SK-N-SH (cell line): Measurements from ENCODE around the gene CEP170B. TPM values are rescaled to one million over a fixed set of nuclear protein-coding genes. Genes with fewer than 3 reads are reported as not detected.

Experiments
- CTCF ChIA-PET: fragments of 300-600, 350-600 bp; formaldehyde crosslinking; extraction: SDS; loops from one replicate; lab custom pipeline; 2021; lab: Yijun Ruan, JAX
- POLR2A ChIA-PET: fragments of 350-600 bp; sonication (Branson Sonifier 250); formaldehyde crosslinking; extraction: SDS; loops from one replicate; lab custom pipeline; 2020; ENCODE audit warnings: antibody characterized with exemption, inconsistent platforms; lab: Yijun Ruan, JAX
- DNase-seq: peaks from one replicate; pipeline ENCODE4 v3.0.0; 2012
- H2AFZ ChIP-seq: fragments of 200-600 bp; sonication (generic); 2 replicates; pipeline ENCODE4 v1.8.1; 2016; ENCODE audit warnings: antibody characterized with exemption, mild to moderate bottlenecking, low read depth
- H3F3A ChIP-seq: fragments of 200-600 bp; sonication (generic); replicated peaks from 2 replicates; pipeline ENCODE3; 2016; ENCODE audit warnings: antibody characterized with exemption, mild to moderate bottlenecking; ENCODE audit not compliant: insufficient read depth
- H3K27ac ChIP-seq, 2 experiments: fragments of 200-500 bp in 1 of 2; fragments of 200-600 bp in 1 of 2; sonication (Bioruptor generic) in 1 of 2; sonication (generic), shearing (Covaris generic) in 1 of 2; 2 replicates each; pipeline versions ENCODE4 v1.5.1 to v1.6.1; 2014 to 2016; ENCODE audit warnings: low read depth in 2 of 2, inconsistent platforms in 1 of 2, low read length in 1 of 2, mild to moderate bottlenecking in 1 of 2, mixed read lengths in 1 of 2
- H3K27me3 ChIP-seq: fragments of 200-600 bp; sonication (generic), shearing (Covaris generic); 2 replicates; pipeline ENCODE4 v1.6.1; 2016; ENCODE audit warnings: mixed run types; ENCODE audit not compliant: insufficient read depth
- H3K36me3 ChIP-seq, 2 experiments: fragments of 200-500 bp in 1 of 2; fragments of 200-600 bp in 1 of 2; sonication (Bioruptor generic) in 1 of 2; sonication (generic) in 1 of 2; replicated peaks in 1 of 2; 2 replicates each; pipeline versions ENCODE3 to v1.5.1; 2014 to 2016; ENCODE audit warnings: low read length in 1 of 2, mild to moderate bottlenecking in 1 of 2; ENCODE audit not compliant: insufficient read depth in 2 of 2, control insufficient read depth in 1 of 2
- H3K4me1 ChIP-seq, 2 experiments: fragments of 200-500 bp in 1 of 2; fragments of 200-600 bp in 1 of 2; sonication (Bioruptor generic) in 1 of 2; sonication (generic), shearing (Covaris generic) in 1 of 2; 2 replicates each; pipeline versions ENCODE4 v1.5.1 to v1.6.1; 2014 to 2016; ENCODE audit warnings: low read depth in 1 of 2, low read length in 1 of 2, mixed run types in 1 of 2; ENCODE audit not compliant: insufficient read depth in 2 of 2, control insufficient read depth in 1 of 2
- H3K4me2 ChIP-seq: fragments of 200-600 bp; sonication (generic), shearing (Covaris generic); 2 replicates; pipeline ENCODE4 v1.6.1; 2017; ENCODE audit warnings: mixed run types
- H3K4me3 ChIP-seq, 2 experiments: fragments of 200-500 bp in 1 of 2; fragments of 200-600 bp in 1 of 2; sonication (Bioruptor generic) in 1 of 2; sonication (generic), shearing (Covaris generic) in 1 of 2; 2 replicates each; pipeline versions ENCODE4 v1.5.1 to v1.8.1; 2014 to 2016; ENCODE audit warnings: low read depth in 2 of 2, inconsistent platforms in 1 of 2, low read length in 1 of 2, mild to moderate bottlenecking in 1 of 2, mixed read lengths in 1 of 2, moderate library complexity in 1 of 2
- H3K79me2 ChIP-seq: fragments of 200-600 bp; sonication (generic); 2 replicates; pipeline ENCODE4 v1.8.1; 2017; ENCODE audit warnings: mild to moderate bottlenecking; ENCODE audit not compliant: insufficient read depth
- H3K9ac ChIP-seq: fragments of 200-600 bp; sonication (generic); 2 replicates; pipeline ENCODE4 v1.6.1; 2017; ENCODE audit warnings: mixed run types
- H3K9me2 ChIP-seq: fragments of 200-600 bp; sonication (generic); 2 replicates; pipeline ENCODE4 v1.6.1; 2017; ENCODE audit warnings: mixed run types
- H3K9me3 ChIP-seq: fragments of 200-600 bp; sonication (generic); 2 replicates; pipeline ENCODE4 v1.6.1; 2017; ENCODE audit warnings: mixed run types, mild to moderate bottlenecking, moderate library complexity
- H4K20me1 ChIP-seq: fragments of 200-600 bp; sonication (generic); 2 replicates; pipeline ENCODE4 v1.6.1; 2017; ENCODE audit warnings: mild to moderate bottlenecking, mixed run types; ENCODE audit not compliant: insufficient read depth
- CHD2 ChIP-seq: fragments of 150-350 bp; IDR thresholded peaks from 2 replicates; pipeline ENCODE4 v1.6.1; 2018; ENCODE audit warnings: low read length; ENCODE audit not compliant: partially characterized antibody
- ELF1 ChIP-seq: IDR thresholded peaks from 2 replicates; pipeline ENCODE4 v1.4.0; 2012
- EZH2phosphoT487 ChIP-seq: fragments of 200-600 bp; sonication (generic); IDR thresholded peaks from 2 replicates; pipeline ENCODE4 v1.6.1; 2017; ENCODE audit warnings: low read depth, mixed run types, mild to moderate bottlenecking, antibody characterized with exemption, moderate library complexity, borderline replicate concordance
- FOXJ3 ChIP-seq: sonication (generic); formaldehyde crosslinking; IDR thresholded peaks from 2 replicates; pipeline ENCODE4 v1.5.1; 2020; ENCODE audit warnings: mild to moderate bottlenecking, missing genetic modification reagents
- FOXM1 ChIP-seq: IDR thresholded peaks from 2 replicates; pipeline ENCODE4 v1.4.0; 2012; ENCODE audit warnings: low read depth, mild to moderate bottlenecking
- GABPA ChIP-seq: IDR thresholded peaks from 2 replicates; pipeline ENCODE4 v1.4.0; 2012; ENCODE audit warnings: low read depth, mild to moderate bottlenecking
- GATA2 ChIP-seq: sonication (generic); formaldehyde crosslinking; IDR thresholded peaks from 2 replicates; pipeline ENCODE4 v1.5.0; 2020; ENCODE audit warnings: mild to moderate bottlenecking, missing genetic modification reagents
- JUND ChIP-seq: IDR thresholded peaks from 2 replicates; pipeline ENCODE4 v1.4.0; 2012
- NFIC ChIP-seq: IDR thresholded peaks from 2 replicates; pipeline ENCODE4 v1.4.0; 2012; ENCODE audit warnings: borderline replicate concordance
- NRF1 ChIP-seq: IDR thresholded peaks from 2 replicates; pipeline ENCODE4 v1.6.1; 2012; ENCODE audit warnings: low read depth, mild to moderate bottlenecking, low read length
- RAD21 ChIP-seq: IDR thresholded peaks from 2 replicates; pipeline ENCODE4 v1.6.1; 2012; ENCODE audit warnings: mild to moderate bottlenecking, low read length
- RCOR1 ChIP-seq: fragments of 150-350 bp; IDR thresholded peaks from 2 replicates; pipeline ENCODE4 v1.6.1; 2017; ENCODE audit warnings: antibody characterized with exemption, low read length
- RXRA ChIP-seq: IDR thresholded peaks from 2 replicates; pipeline ENCODE4 v1.4.0; 2012; ENCODE audit warnings: low read depth, mild to moderate bottlenecking, borderline replicate concordance
- SIN3A ChIP-seq: IDR thresholded peaks from 2 replicates; pipeline ENCODE4 v1.6.1; 2012; ENCODE audit warnings: low read depth, mild to moderate bottlenecking, low read length, moderate library complexity, borderline replicate concordance
- TCF12 ChIP-seq: IDR thresholded peaks from 2 replicates; pipeline ENCODE4 v1.4.0; 2012
- TEAD4 ChIP-seq: IDR thresholded peaks from 2 replicates; pipeline ENCODE4 v1.4.0; 2012; ENCODE audit warnings: mild to moderate bottlenecking, borderline replicate concordance; ENCODE audit not compliant: insufficient read depth
- YY1 ChIP-seq: IDR thresholded peaks from 2 replicates; pipeline ENCODE4 v1.4.0; 2012; ENCODE audit warnings: low read depth, mild to moderate bottlenecking
- WGBS: methylation state at CpG from one replicate; pipeline ENCODE4 v1.1.6; 2017; ENCODE audit warnings: low lambda C conversion rate; 5-methylcytosine and 5-hydroxymethylcytosine counted together
- polyA plus RNA-seq, 3 experiments: library from polyadenylated mRNA; depleted of rRNA; stranded (reverse); fragments of >200 nt; gene quantifications; 2 replicates each; pipeline ENCODE4 v1.2.3, GENCODE V29; 2012
- TF ChIP-seq, protein P1 (sequence below): IDR thresholded peaks from 2 replicates; pipeline ENCODE4 v1.4.0; 2012; ENCODE audit warnings: low read depth, borderline replicate concordance
- TF ChIP-seq, protein P2 (sequence below): fragments of 150-350 bp; IDR thresholded peaks from 2 replicates; pipeline ENCODE4 v1.6.1; 2016; ENCODE audit warnings: mild to moderate bottlenecking, low read depth, low read length
- TF ChIP-seq, protein P3 (sequence below): fragments of 150-350 bp; IDR thresholded peaks from 2 replicates; pipeline ENCODE4 v1.6.1; 2017; ENCODE audit warnings: antibody characterized with exemption, low read length, low read depth, borderline replicate concordance
- TF ChIP-seq, protein P4 (sequence below): IDR thresholded peaks from 2 replicates; pipeline ENCODE4 v1.4.0; 2012; ENCODE audit warnings: low read depth, borderline replicate concordance

Gene CEP170B
- polyA plus RNA-seq, 1 of the 3 experiments (the other 2 are of a cell fraction) = 11.0 TPM

DNA sequence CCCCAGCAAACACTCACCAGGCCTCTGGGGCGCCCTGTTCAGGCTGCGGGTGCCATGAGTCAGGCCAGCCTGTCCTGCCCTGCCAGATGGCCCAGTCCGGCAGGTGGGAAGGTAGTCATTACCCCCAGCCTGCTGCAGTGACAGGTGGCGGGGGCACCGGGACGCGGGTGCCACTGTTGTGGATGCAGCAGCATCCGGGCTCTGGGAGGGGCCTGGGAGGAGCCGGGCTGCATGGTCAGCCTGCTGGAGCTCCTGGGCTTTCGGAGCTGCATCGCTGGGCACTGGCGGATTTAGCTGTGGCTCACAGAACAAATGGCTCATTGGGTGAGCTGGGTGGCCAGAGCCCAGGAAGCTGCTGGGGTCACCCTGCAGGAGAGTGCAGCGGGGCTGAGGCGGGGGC is 13.5 kb downstream of the CEP170B start (continued):
- no peak for TF ChIP-seq SIN3A
- no peak for TF ChIP-seq NFIC
- TF ChIP-seq ELF1 = no peak
- TF ChIP-seq YY1 = no peak
- no peak for TF ChIP-seq FOXM1
- TF ChIP-seq RCOR1 = no peak
- TF ChIP-seq FOXJ3 (CRISPR knock-in tag) = no peak
- TF ChIP-seq RAD21 = no peak
- no peak for TF ChIP-seq EZH2phosphoT487
- TF ChIP-seq NRF1 = no peak
- TF ChIP-seq JUND = no peak

DNA sequence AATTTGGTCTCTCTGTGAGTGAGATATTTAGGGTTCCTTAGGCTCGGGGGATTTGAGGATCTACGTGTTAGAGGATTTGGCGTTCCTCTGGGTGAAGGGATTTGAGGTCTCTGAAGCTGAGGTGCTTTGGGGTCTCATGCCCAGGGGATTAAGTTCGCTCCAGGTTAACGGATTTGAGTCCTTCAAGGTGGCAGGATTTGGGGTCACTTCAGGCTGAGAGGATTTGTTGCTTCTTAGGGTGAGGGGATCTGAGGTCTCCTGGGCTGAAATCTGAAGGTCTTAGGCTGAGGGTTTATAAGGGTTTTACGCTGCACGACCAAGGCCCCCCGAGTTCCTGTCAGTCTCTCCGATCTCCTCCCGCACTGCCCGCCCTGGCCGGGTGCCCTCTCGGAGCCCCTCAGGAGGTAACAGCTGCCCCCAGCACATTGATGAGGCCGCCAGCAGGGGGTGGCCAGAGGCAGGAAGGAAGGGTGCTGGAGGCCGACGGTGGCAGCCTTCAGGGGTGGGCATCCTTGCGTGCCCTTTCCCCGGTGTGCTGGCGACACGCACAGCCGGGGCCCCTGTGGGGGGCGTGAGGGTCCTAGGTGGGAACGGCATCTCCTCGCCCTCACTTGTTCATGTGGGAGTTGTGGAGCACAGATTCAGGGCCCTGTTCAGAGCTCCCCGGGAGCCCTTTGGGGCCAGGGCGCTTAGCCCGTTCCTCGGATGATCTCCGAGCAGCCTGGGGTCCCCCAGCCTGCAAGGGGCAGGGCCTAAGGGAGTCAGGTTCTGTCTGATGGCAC is 14.3 kb downstream of the CEP170B start:
- H3K9me2 ChIP-seq = no peaks in the 10 kb centered on the region
- no peak overlapping the region for H3K4me3 ChIP-seq
- peaks cover 9% of the 10 kb centered on the region for H3K79me2 ChIP-seq
- no peak overlapping the region for H3K9ac ChIP-seq
- peaks cover 30% of the 10 kb centered on the region for H4K20me1 ChIP-seq
- ChIA-PET CTCF (interaction anchor here (0.6 to 1.3 kb wide), 4 partner anchors 13 to 1514 kb away, joined by 4 to 6 read pairs (median 4); no protein-coding TSS in a partner anchor), POLR2A (interaction anchor here (1.0 kb wide), 1 partner anchor 15 kb away, joined by 3 read pairs; no protein-coding TSS in a partner anchor)
- H3K4me1 ChIP-seq = peaks cover 0 to 30% of the 10 kb centered on the region in 2 experiments; a peak in 1 of 4 replicates
- DNase-seq = no peak
- H3K9me3 ChIP-seq = no peaks in the 10 kb centered on the region
- H3K27me3 ChIP-seq = no peaks in the 10 kb centered on the region
- H2AFZ ChIP-seq = no peak overlapping the region
- WGBS = 90% methylated on average over 19 of the region's 29 CpGs
- H3K27ac ChIP-seq = no peak overlapping the region
- no peak overlapping the region for H3K4me2 ChIP-seq
- TF ChIP-seq GABPA = no peak
- TF ChIP-seq SIN3A = no peak
- TF ChIP-seq EZH2phosphoT487 = no peak
- TF ChIP-seq TEAD4 = no peak
- TF ChIP-seq RXRA = no peak
- TF ChIP-seq, protein P1, sequence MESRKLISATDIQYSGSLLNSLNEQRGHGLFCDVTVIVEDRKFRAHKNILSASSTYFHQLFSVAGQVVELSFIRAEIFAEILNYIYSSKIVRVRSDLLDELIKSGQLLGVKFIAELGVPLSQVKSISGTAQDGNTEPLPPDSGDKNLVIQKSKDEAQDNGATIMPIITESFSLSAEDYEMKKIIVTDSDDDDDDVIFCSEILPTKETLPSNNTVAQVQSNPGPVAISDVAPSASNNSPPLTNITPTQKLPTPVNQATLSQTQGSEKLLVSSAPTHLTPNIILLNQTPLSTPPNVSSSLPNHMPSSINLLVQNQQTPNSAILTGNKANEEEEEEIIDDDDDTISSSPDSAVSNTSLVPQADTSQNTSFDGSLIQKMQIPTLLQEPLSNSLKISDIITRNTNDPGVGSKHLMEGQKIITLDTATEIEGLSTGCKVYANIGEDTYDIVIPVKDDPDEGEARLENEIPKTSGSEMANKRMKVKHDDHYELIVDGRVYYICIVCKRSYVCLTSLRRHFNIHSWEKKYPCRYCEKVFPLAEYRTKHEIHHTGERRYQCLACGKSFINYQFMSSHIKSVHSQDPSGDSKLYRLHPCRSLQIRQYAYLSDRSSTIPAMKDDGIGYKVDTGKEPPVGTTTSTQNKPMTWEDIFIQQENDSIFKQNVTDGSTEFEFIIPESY = no peak
- TF ChIP-seq NFIC = no peak
- TF ChIP-seq, protein P2, sequence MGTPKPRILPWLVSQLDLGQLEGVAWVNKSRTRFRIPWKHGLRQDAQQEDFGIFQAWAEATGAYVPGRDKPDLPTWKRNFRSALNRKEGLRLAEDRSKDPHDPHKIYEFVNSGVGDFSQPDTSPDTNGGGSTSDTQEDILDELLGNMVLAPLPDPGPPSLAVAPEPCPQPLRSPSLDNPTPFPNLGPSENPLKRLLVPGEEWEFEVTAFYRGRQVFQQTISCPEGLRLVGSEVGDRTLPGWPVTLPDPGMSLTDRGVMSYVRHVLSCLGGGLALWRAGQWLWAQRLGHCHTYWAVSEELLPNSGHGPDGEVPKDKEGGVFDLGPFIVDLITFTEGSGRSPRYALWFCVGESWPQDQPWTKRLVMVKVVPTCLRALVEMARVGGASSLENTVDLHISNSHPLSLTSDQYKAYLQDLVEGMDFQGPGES = no peak
- TF ChIP-seq GATA2 = no peak
- TF ChIP-seq, protein P3, sequence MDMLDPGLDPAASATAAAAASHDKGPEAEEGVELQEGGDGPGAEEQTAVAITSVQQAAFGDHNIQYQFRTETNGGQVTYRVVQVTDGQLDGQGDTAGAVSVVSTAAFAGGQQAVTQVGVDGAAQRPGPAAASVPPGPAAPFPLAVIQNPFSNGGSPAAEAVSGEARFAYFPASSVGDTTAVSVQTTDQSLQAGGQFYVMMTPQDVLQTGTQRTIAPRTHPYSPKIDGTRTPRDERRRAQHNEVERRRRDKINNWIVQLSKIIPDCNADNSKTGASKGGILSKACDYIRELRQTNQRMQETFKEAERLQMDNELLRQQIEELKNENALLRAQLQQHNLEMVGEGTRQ = no peak
- no peak for TF ChIP-seq CHD2
- TF ChIP-seq, protein P4, sequence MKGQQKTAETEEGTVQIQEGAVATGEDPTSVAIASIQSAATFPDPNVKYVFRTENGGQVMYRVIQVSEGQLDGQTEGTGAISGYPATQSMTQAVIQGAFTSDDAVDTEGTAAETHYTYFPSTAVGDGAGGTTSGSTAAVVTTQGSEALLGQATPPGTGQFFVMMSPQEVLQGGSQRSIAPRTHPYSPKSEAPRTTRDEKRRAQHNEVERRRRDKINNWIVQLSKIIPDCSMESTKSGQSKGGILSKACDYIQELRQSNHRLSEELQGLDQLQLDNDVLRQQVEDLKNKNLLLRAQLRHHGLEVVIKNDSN = no peak
- no peak for TF ChIP-seq TCF12
- H3K36me3 ChIP-seq = peaks cover 0 to 19% of the 10 kb centered on the region in 2 experiments
- H3F3A ChIP-seq = no peaks in the 10 kb centered on the region
